Large intestine (tissue), 3 donors: ENCODE data around the gene BTNL8. TPM values are rescaled to one million over a fixed set of nuclear protein-coding genes. Genes with fewer than 3 reads are reported as not detected.

Experiments used
- DNase-seq, 2 donors: peaks; one replicate each; pipeline versions ENCODE4 v3.0.0 to v3.0.0-alpha.2; 2013
- H3K27ac ChIP-seq: one replicate; pipeline ENCODE4 v1.5.1; 2013; ENCODE audit warnings: low read length
- H3K27me3 ChIP-seq: 2 replicates; pipeline ENCODE4 v1.6.1; 2013; ENCODE audit warnings: low read length; ENCODE audit not compliant: control insufficient read depth, insufficient read depth
- H3K36me3 ChIP-seq: 2 replicates; pipeline ENCODE4 v1.6.1; 2013; ENCODE audit warnings: low read length; ENCODE audit not compliant: control insufficient read depth, insufficient read depth
- H3K4me1 ChIP-seq: one replicate; pipeline ENCODE4 v1.6.1; 2013; ENCODE audit warnings: low read length; ENCODE audit not compliant: control insufficient read depth, insufficient read depth
- H3K4me3 ChIP-seq: one replicate; pipeline ENCODE4 v1.5.1; 2013; ENCODE audit warnings: low read length
- H3K9me3 ChIP-seq: one replicate; pipeline ENCODE4 v1.6.1; 2013; ENCODE audit warnings: mild to moderate bottlenecking, low read depth, low read length, moderate library complexity; ENCODE audit not compliant: control insufficient read depth
- WGBS: methylation state at CpG from one replicate; pipeline ENCODE4 v1.1.5; 2013; ENCODE audit warnings: low lambda C conversion rate; ENCODE audit not compliant: insufficient coverage; 5-methylcytosine and 5-hydroxymethylcytosine counted together
- polyA plus RNA-seq: library from polyadenylated mRNA; unstranded; fragments of 120-200 nt; gene quantifications from one replicate; pipeline ENCODE4 v1.2.1, GENCODE V29; 2013

Gene BTNL8
- polyA plus RNA-seq, 1 donor: 135 TPM

GRCh38 chr5:180860887-180861822, 37.8 kb upstream of the BTNL8 start, which contains the start of gene ZFP62:
Gene ZFP62, minus strand, starts transcription at chr5:180861276. Its CDS starts 57 bp downstream, at chr5:180861219.
- Histone ChIP-seq H3K27ac (peak within 1 kb of the TSS; percentile 99), H3K4me1 (peaks cover 3% of the 10 kb centered on the region), H3K36me3 (peaks cover 19% of the 10 kb centered on the region), H3K9me3 (no peaks in the 10 kb centered on the region), H3K27me3 (no peaks in the 10 kb centered on the region), H3K4me3 (peak within 1 kb of the TSS; percentile 100)
- no CpG with 5 or more reads among the region's 84 CpGs for WGBS
- peak; percentile 96 to 99 for DNase-seq

- Histone ChIP-seq H3K27me3 (no peaks in the 10 kb centered on the region), H3K36me3 (peaks cover 11% of the 10 kb centered on the region), H3K27ac (peak overlapping the region; percentile 34), H3K4me3 (no peak overlapping the region), H3K4me1 (peaks cover 11% of the 10 kb centered on the region), H3K9me3 (no peaks in the 10 kb centered on the region)
- no peak for DNase-seq
- WGBS: no CpG with 5 or more reads among the region's 11 CpGs
Observed at GRCh38 chr5:180862645-180863044, 36.3 kb upstream of the BTNL8 start.

GRCh38 chr5:180865981-180866695, 32.8 kb upstream of the BTNL8 start:
- H3K36me3 ChIP-seq: no peaks in the 10 kb centered on the region
- DNase-seq: peak; percentile 67 to 95
- H3K4me3 ChIP-seq: no peak overlapping the region
- H3K27ac ChIP-seq: peak overlapping the region; percentile 86
- WGBS: 21% methylated on average over 3 of the region's 5 CpGs
- H3K9me3 ChIP-seq: no peaks in the 10 kb centered on the region
- no peaks in the 10 kb centered on the region for H3K27me3 ChIP-seq
- H3K4me1 ChIP-seq: peaks cover 11% of the 10 kb centered on the region

- Histone ChIP-seq H3K4me1 (peaks cover 11% of the 10 kb centered on the region), H3K9me3 (no peaks in the 10 kb centered on the region), H3K27me3 (no peaks in the 10 kb centered on the region), H3K4me3 (no peak overlapping the region), H3K27ac (peak overlapping the region; percentile 86), H3K36me3 (no peaks in the 10 kb centered on the region)
- no peak for DNase-seq
- 100% methylated on average over 1 of the region's 10 CpGs for WGBS
Observed at GRCh38 chr5:180866985-180867384, 32.0 kb upstream of the BTNL8 start.

- no CpG with 5 or more reads among the region's 3 CpGs for WGBS
- no peaks in the 10 kb centered on the region for H3K27me3 ChIP-seq
- H3K9me3 ChIP-seq: no peaks in the 10 kb centered on the region
- peaks cover 11% of the 10 kb centered on the region for H3K4me1 ChIP-seq
- no peak overlapping the region for H3K4me3 ChIP-seq
- peak; percentile 87 to 92 for DNase-seq
- no peak overlapping the region for H3K27ac ChIP-seq
- no peaks in the 10 kb centered on the region for H3K36me3 ChIP-seq
Observed at GRCh38 chr5:180868960-180869359, 30.0 kb upstream of the BTNL8 start.

GRCh38 chr5:180869587-180869986, 29.4 kb upstream of the BTNL8 start:
- DNase-seq: no peak
- Histone ChIP-seq H3K27ac (peak overlapping the region; percentile 11), H3K27me3 (no peaks in the 10 kb centered on the region), H3K4me1 (peaks cover 11% of the 10 kb centered on the region), H3K4me3 (no peak overlapping the region), H3K36me3 (no peaks in the 10 kb centered on the region), H3K9me3 (no peaks in the 10 kb centered on the region)
- no CpG with 5 or more reads among the region's 1 CpG for WGBS

- Histone ChIP-seq H3K9me3 (no peaks in the 10 kb centered on the region), H3K27ac (peak overlapping the region; percentile 23), H3K27me3 (no peaks in the 10 kb centered on the region), H3K36me3 (no peaks in the 10 kb centered on the region), H3K4me1 (peaks cover 11% of the 10 kb centered on the region), H3K4me3 (no peak overlapping the region)
- WGBS: no CpG with 5 or more reads among the region's 16 CpGs
- DNase-seq: peak; percentile 54 to 75
Observed at GRCh38 chr5:180870276-180871068, 28.5 kb upstream of the BTNL8 start.

- peaks cover 3% of the 10 kb centered on the region for H3K4me1 ChIP-seq
- H3K27me3 ChIP-seq: no peaks in the 10 kb centered on the region
- no peak for DNase-seq
- H3K36me3 ChIP-seq: no peaks in the 10 kb centered on the region
- H3K4me3 ChIP-seq: no peak overlapping the region
- WGBS: no CpG with 5 or more reads among the region's 9 CpGs
- no peak overlapping the region for H3K27ac ChIP-seq
- H3K9me3 ChIP-seq: no peaks in the 10 kb centered on the region
Observed at GRCh38 chr5:180872419-180872818, 26.5 kb upstream of the BTNL8 start.

GRCh38 chr5:180873615-180874520, 25.1 kb upstream of the BTNL8 start:
- WGBS: no CpG with 5 or more reads among the region's 13 CpGs

More at GRCh38 chr5:180873615-180874520, 25.1 kb upstream of the BTNL8 start:
- Histone ChIP-seq H3K4me3 (no peak overlapping the region), H3K36me3 (no peaks in the 10 kb centered on the region), H3K27me3 (no peaks in the 10 kb centered on the region), H3K27ac (no peak overlapping the region), H3K4me1 (peaks cover under 1% of the 10 kb centered on the region), H3K9me3 (no peaks in the 10 kb centered on the region)
- DNase-seq: peak; percentile 13 to 39
